Osteoblast (primary cell): Measurements from ENCODE around the gene CYP26B1. TPM values are rescaled to one million over a fixed set of nuclear protein-coding genes. Genes with fewer than 3 reads are reported as not detected.

ENCODE experiments used
- DNase-seq: peaks from one replicate; pipeline ENCODE4 v3.0.0; 2011; ENCODE audit warnings: low spot score, mixed read lengths; ENCODE audit not compliant: insufficient read length; ENCODE audit errors: missing footprints
- H2AFZ ChIP-seq: 2 replicates; pipeline ENCODE4 v1.6.0; 2011; ENCODE audit warnings: mild to moderate bottlenecking, low read length
- H3K27ac ChIP-seq: 2 replicates; pipeline ENCODE4 v1.5.1; 2011; ENCODE audit warnings: mild to moderate bottlenecking, low read depth, low read length, moderate library complexity
- H3K27me3 ChIP-seq: 2 replicates; pipeline ENCODE4 v1.6.0; 2012; ENCODE audit warnings: mild to moderate bottlenecking, control low read depth, inconsistent platforms, low read length, moderate library complexity; ENCODE audit not compliant: insufficient read depth
- H3K36me3 ChIP-seq: 2 replicates; pipeline ENCODE4 v1.5.1; 2011; ENCODE audit warnings: mild to moderate bottlenecking, low read length, control low read depth, moderate library complexity; ENCODE audit not compliant: insufficient read depth
- H3K4me1 ChIP-seq: 2 replicates; pipeline ENCODE4 v1.5.1; 2011; ENCODE audit warnings: mild to moderate bottlenecking, low read length, control low read depth, moderate library complexity; ENCODE audit not compliant: insufficient read depth
- H3K4me2 ChIP-seq: 2 replicates; pipeline ENCODE4 v1.6.0; 2011; ENCODE audit warnings: mild to moderate bottlenecking, low read length; ENCODE audit not compliant: insufficient read depth
- H3K4me3 ChIP-seq: fragments of 200-600 bp; sonication (generic); 3 replicates; pipeline ENCODE4 v1.5.1; 2012; ENCODE audit warnings: mild to moderate bottlenecking, low read length, inconsistent platforms; ENCODE audit not compliant: insufficient read depth
- H3K79me2 ChIP-seq: 2 replicates; pipeline ENCODE4 v1.6.0; 2012; ENCODE audit warnings: mild to moderate bottlenecking, low read length, control low read depth, inconsistent platforms; ENCODE audit not compliant: insufficient read depth
- H3K9me3 ChIP-seq: 2 replicates; pipeline ENCODE4 v1.5.1; 2011; ENCODE audit warnings: low read depth, low read length, control low read depth
- H4K20me1 ChIP-seq: 2 replicates; pipeline ENCODE4 v1.6.0; 2012; ENCODE audit warnings: mild to moderate bottlenecking, low read length, control low read depth; ENCODE audit not compliant: insufficient read depth
- total RNA-seq: library from RNA; depleted of rRNA; stranded (reverse); fragments of >200 nt; gene quantifications from 2 replicates; pipeline ENCODE4 v1.2.3, GENCODE V29; 2012
- TF ChIP-seq, protein P1 (sequence below): IDR thresholded peaks from 2 replicates; pipeline ENCODE4 v1.5.1; 2011; ENCODE audit warnings: mild to moderate bottlenecking, low read depth, low read length, moderate library complexity; ENCODE audit errors: extremely low read depth

The CYP26B1 gene
- total RNA-seq, 1 donor = under 0.01 TPM

GRCh38 chr2:72149556-72150156, 2.0 kb upstream of the CYP26B1 start:
- H3K4me3 ChIP-seq = peak overlapping the region; percentile 68
- no peak overlapping the region for H3K27ac ChIP-seq
- H4K20me1 ChIP-seq = no peaks in the 10 kb centered on the region
- H3K27me3 ChIP-seq = peaks cover 77% of the 10 kb centered on the region
- TF ChIP-seq, protein P1, sequence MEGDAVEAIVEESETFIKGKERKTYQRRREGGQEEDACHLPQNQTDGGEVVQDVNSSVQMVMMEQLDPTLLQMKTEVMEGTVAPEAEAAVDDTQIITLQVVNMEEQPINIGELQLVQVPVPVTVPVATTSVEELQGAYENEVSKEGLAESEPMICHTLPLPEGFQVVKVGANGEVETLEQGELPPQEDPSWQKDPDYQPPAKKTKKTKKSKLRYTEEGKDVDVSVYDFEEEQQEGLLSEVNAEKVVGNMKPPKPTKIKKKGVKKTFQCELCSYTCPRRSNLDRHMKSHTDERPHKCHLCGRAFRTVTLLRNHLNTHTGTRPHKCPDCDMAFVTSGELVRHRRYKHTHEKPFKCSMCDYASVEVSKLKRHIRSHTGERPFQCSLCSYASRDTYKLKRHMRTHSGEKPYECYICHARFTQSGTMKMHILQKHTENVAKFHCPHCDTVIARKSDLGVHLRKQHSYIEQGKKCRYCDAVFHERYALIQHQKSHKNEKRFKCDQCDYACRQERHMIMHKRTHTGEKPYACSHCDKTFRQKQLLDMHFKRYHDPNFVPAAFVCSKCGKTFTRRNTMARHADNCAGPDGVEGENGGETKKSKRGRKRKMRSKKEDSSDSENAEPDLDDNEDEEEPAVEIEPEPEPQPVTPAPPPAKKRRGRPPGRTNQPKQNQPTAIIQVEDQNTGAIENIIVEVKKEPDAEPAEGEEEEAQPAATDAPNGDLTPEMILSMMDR = no peak
- H3K36me3 ChIP-seq = no peaks in the 10 kb centered on the region
- H3K79me2 ChIP-seq = no peaks in the 10 kb centered on the region
- peak; percentile 81 for DNase-seq
- no peaks in the 10 kb centered on the region for H3K9me3 ChIP-seq
- H2AFZ ChIP-seq = peak overlapping the region; percentile 63
- H3K4me2 ChIP-seq = peak overlapping the region; percentile 78
- peaks cover 15% of the 10 kb centered on the region for H3K4me1 ChIP-seq

GRCh38 chr2:72148837-72149555, 1.3 kb upstream of the CYP26B1 start:
- H4K20me1 ChIP-seq = no peaks in the 10 kb centered on the region
- peak overlapping the region; percentile 68 for H3K4me3 ChIP-seq
- H2AFZ ChIP-seq = peak overlapping the region; percentile 62
- H3K4me2 ChIP-seq = peak overlapping the region; percentile 78
- peak; percentile 97 for DNase-seq
- no peaks in the 10 kb centered on the region for H3K36me3 ChIP-seq
- H3K9me3 ChIP-seq = no peaks in the 10 kb centered on the region
- H3K27me3 ChIP-seq = peaks cover 76% of the 10 kb centered on the region
- no peak overlapping the region for H3K27ac ChIP-seq
- TF ChIP-seq, protein P1 = no peak
- peaks cover 15% of the 10 kb centered on the region for H3K4me1 ChIP-seq
- no peaks in the 10 kb centered on the region for H3K79me2 ChIP-seq

DNA sequence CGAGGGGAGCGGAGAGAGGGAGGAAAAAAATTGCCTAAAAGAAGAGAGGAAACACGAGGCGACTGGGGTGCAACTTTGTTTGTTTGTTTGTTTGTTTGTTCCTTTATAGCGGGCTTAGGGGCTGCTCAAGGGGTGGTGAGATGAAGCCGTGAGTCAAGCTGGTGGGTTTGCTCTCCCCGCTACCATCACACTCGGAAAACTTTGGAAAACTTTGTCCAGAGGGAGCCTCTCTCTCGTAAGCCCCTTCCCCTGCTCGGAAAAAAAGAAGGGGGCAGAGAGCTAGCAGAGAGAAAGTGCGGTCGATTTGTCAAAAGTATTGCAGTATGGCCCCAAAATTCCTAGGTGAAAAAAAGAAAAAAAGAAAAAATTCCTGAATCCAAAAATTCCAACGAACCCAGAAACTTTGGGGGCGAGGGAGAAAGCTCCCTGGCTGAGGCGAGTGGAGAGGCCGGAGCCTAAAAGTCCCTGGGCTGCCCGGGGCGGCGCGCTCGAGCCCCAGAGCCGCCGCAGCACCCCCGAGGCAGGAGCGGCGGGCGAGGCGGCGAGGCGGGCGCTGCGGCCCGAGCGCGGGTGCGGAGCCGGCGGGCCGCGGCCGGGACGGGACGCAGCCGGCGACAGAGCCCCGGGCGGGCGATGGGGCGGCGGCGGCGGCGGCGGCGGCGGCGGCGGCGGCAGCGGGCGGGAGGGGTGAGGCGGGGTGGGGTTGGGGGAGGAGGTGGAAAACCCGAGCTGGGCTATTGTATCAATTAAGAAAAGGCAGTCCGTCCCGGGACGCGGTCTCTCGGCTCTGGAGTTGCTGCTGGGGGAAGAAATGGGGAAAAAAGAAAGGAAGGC, 558 bp upstream of the CYP26B1 start:
- Histone ChIP-seq H3K27me3 (peaks cover 81% of the 10 kb centered on the region), H3K79me2 (no peaks in the 10 kb centered on the region), H3K4me1 (peaks cover 15% of the 10 kb centered on the region), H2AFZ (no peak overlapping the region), H3K4me3 (peak overlapping the region; percentile 68), H4K20me1 (no peaks in the 10 kb centered on the region), H3K4me2 (peak overlapping the region; percentile 78), H3K36me3 (no peaks in the 10 kb centered on the region), H3K27ac (no peak overlapping the region), H3K9me3 (no peaks in the 10 kb centered on the region)
- TF ChIP-seq, protein P1 = no peak
- peak; percentile 95 for DNase-seq
